Activated T-cell treated with anti-CD3 and anti-CD28 coated beads for 4 hours (primary cell): Measurements from ENCODE around the gene POM121L2.

ENCODE experiments used
- DNase-seq: peaks from one replicate; pipeline ENCODE4 v3.0.0-alpha.2; 2020

POM121L2 gene

GRCh38 chr6:27312146-27312949 lies at the start of gene POM121L2:
TSS of gene POM121L2 (minus strand) at chr6:27312273. CDS start at chr6:27312170, 103 bp downstream.
- peak; percentile 49 for DNase-seq

- no peak for DNase-seq
Observed at GRCh38 chr6:27359231-27359630, 47.2 kb upstream of the POM121L2 start.

- DNase-seq, result no peak
Observed at GRCh38 chr6:27358786-27359185, 46.7 kb upstream of the POM121L2 start.

GRCh38 chr6:27352850-27353249 lies 40.8 kb upstream of the POM121L2 start:
- DNase-seq, result no peak

GRCh38 chr6:27334141-27334540 lies 22.1 kb upstream of the POM121L2 start:
- DNase-seq, result no peak

- no peak for DNase-seq
Observed at GRCh38 chr6:27333642-27334040, 21.6 kb upstream of the POM121L2 start.

- DNase-seq, result peak; percentile 21
Observed at GRCh38 chr6:27332692-27333641, 20.9 kb upstream of the POM121L2 start.

- DNase-seq, result no peak
Observed at GRCh38 chr6:27327023-27327738, 15.1 kb upstream of the POM121L2 start.

GRCh38 chr6:27321901-27322300 lies 9.8 kb upstream of the POM121L2 start:
- no peak for DNase-seq

- no peak for DNase-seq
Observed at GRCh38 chr6:27321370-27321769, 9.3 kb upstream of the POM121L2 start.

GRCh38 chr6:27318973-27319372 lies 6.9 kb upstream of the POM121L2 start:
- no peak for DNase-seq

GRCh38 chr6:27314046-27314445 lies 2.0 kb upstream of the POM121L2 start:
- DNase-seq, result no peak

- DNase-seq, result no peak
Observed at GRCh38 chr6:27312950-27313271, 838 bp upstream of the POM121L2 start.

GRCh38 chr6:27311806-27312145 lies 297 bp downstream of the POM121L2 start:
- no peak for DNase-seq

GRCh38 chr6:27303613-27304272 lies 8.3 kb downstream of the POM121L2 start:
- no peak for DNase-seq

GRCh38 chr6:27297857-27298730 lies 14.0 kb downstream of the POM121L2 start:
- DNase-seq, result no peak

GRCh38 chr6:27297484-27297856 lies 14.6 kb downstream of the POM121L2 start:
- DNase-seq, result no peak

- DNase-seq, result no peak
Observed at GRCh38 chr6:27296106-27296783, 15.8 kb downstream of the POM121L2 start.

- DNase-seq, result no peak
Observed at GRCh38 chr6:27295301-27296079, 16.6 kb downstream of the POM121L2 start.

- DNase-seq, result no peak
Observed at GRCh38 chr6:27294409-27294808, 17.7 kb downstream of the POM121L2 start.
